Astrocyte (in vitro differentiated cells and primary cell): ENCODE data around the gene ANO2. TPM values are rescaled to one million over a fixed set of nuclear protein-coding genes. Genes with fewer than 3 reads are reported as not detected.

Source experiments
- DNase-seq: peaks from one replicate; pipeline ENCODE4 v3.0.0-alpha.2; 2010; ENCODE audit warnings: low read depth
- FAIRE-seq: peaks from 2 replicates; lab custom pipeline; 2011; peaks lifted over from hg19 to GRCh38; lab: Jason Lieb, UNC
- H2AFZ ChIP-seq: 2 replicates; pipeline ENCODE4 v1.6.0; 2012; ENCODE audit warnings: low read depth, low read length, inconsistent platforms
- H3K27ac ChIP-seq: 2 replicates; pipeline ENCODE4 v1.5.1; 2011; ENCODE audit warnings: low read depth, low read length, inconsistent platforms
- H3K27me3 ChIP-seq: 2 replicates; pipeline ENCODE4 v1.6.0; 2011; ENCODE audit warnings: low read length, inconsistent platforms; ENCODE audit not compliant: insufficient read depth
- H3K36me3 ChIP-seq: 2 replicates; pipeline ENCODE4 v1.5.1; 2011; ENCODE audit warnings: low read length, inconsistent platforms; ENCODE audit not compliant: insufficient read depth
- H3K4me1 ChIP-seq: 2 replicates; pipeline ENCODE4 v1.5.1; 2011; ENCODE audit warnings: low read length, inconsistent platforms; ENCODE audit not compliant: insufficient read depth
- H3K4me2 ChIP-seq: 2 replicates; pipeline ENCODE4 v1.6.0; 2012; ENCODE audit warnings: low read length, inconsistent platforms
- H3K4me3 ChIP-seq: 2 replicates; pipeline ENCODE4 v1.5.1; 2011; ENCODE audit warnings: low read depth, mild to moderate bottlenecking, low read length, inconsistent platforms; ENCODE audit not compliant: insufficient read depth
- H3K79me2 ChIP-seq: 2 replicates; pipeline ENCODE4 v1.6.0; 2012; ENCODE audit warnings: mild to moderate bottlenecking, low read length, inconsistent platforms; ENCODE audit not compliant: insufficient read depth
- H3K9ac ChIP-seq: 2 replicates; pipeline ENCODE4 v1.6.0; 2012; ENCODE audit warnings: mild to moderate bottlenecking, low read length, inconsistent platforms
- H3K9me3 ChIP-seq: 2 replicates; pipeline ENCODE4 v1.5.1; 2012; ENCODE audit warnings: low read depth, mild to moderate bottlenecking, low read length, inconsistent platforms; ENCODE audit not compliant: insufficient read depth
- H4K20me1 ChIP-seq: 2 replicates; pipeline ENCODE4 v1.6.0; 2012; ENCODE audit warnings: low read length, inconsistent platforms; ENCODE audit not compliant: insufficient read depth
- H3K27ac Mint-ChIP-seq: one replicate; pipeline ENCODE4 v1.8.0; 2021; ENCODE audit warnings: mild to moderate bottlenecking, mixed read lengths; ENCODE audit not compliant: unreplicated experiment
- H3K27me3 Mint-ChIP-seq: one replicate; pipeline ENCODE4 v1.8.0; 2021; ENCODE audit warnings: low read depth, mixed read lengths; ENCODE audit not compliant: unreplicated experiment
- H3K36me3 Mint-ChIP-seq: one replicate; pipeline ENCODE4 v1.8.0; 2021; ENCODE audit warnings: low read depth, mixed read lengths; ENCODE audit not compliant: unreplicated experiment
- H3K4me1 Mint-ChIP-seq: one replicate; pipeline ENCODE4 v1.8.0; 2021; ENCODE audit warnings: low read depth, mixed read lengths; ENCODE audit not compliant: unreplicated experiment
- H3K4me3 Mint-ChIP-seq: one replicate; pipeline ENCODE4 v1.8.0; 2021; ENCODE audit warnings: mild to moderate bottlenecking, moderate library complexity, mixed read lengths; ENCODE audit not compliant: unreplicated experiment
- H3K9me3 Mint-ChIP-seq: one replicate; pipeline ENCODE4 v1.8.0; 2021; ENCODE audit warnings: mild to moderate bottlenecking, mixed read lengths; ENCODE audit not compliant: unreplicated experiment
- EZH2 ChIP-seq: IDR thresholded peaks from 2 replicates; pipeline ENCODE4 v1.6.1; 2012; ENCODE audit warnings: mild to moderate bottlenecking, low read length, inconsistent platforms; ENCODE audit not compliant: insufficient read depth
- total RNA-seq: library from RNA; stranded (reverse); gene quantifications from 2 replicates; pipeline ENCODE4 v1.2.1, GENCODE V29; 2021
- TF ChIP-seq, protein P1 (sequence below): IDR thresholded peaks from 2 replicates; pipeline ENCODE4 v1.5.1; 2011; ENCODE audit warnings: low read depth, mild to moderate bottlenecking, inconsistent platforms, low read length, moderate library complexity; ENCODE audit not compliant: insufficient read depth

Gene ANO2
- total RNA-seq, 1 donor from 2014 or later, result 0.93 TPM

DNA sequence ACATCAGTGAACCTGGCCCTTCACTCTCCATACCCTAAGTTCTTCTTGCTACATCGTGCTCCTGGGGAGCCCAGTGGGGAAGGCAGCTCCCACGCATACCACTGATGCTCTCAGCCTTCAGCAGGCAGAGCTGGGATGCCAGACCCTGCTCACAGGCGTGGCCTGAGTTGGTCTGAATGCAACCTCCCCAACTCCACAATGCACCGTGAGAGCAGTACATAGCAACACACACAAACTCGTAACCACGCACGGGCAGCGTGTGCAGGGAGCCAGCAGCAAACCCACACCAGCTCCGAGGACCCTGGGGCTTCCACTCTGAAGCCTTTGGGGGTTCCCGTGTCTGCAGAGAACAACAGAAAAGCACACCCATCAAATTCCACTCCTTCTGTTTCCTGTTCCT, 37.3 kb downstream of the ANO2 start:
- FAIRE-seq (no peak), DNase-seq (no peak)
- Histone ChIP-seq H3K9me3 (no peaks in the 10 kb centered on the region), H3K4me1 (no peaks in the 10 kb centered on the region), H3K79me2 (no peaks in the 10 kb centered on the region), H3K27ac (no peak overlapping the region), H3K4me3 (no peak overlapping the region), H4K20me1 (no peaks in the 10 kb centered on the region), H3K27me3 (no peaks in the 10 kb centered on the region), H3K9ac (no peak overlapping the region), H3K36me3 (no peaks in the 10 kb centered on the region), H3K4me2 (no peak overlapping the region), H2AFZ (no peak overlapping the region)
- no peaks in the 10 kb centered on the region for H3K36me3 Mint-ChIP-seq
- H3K4me3 Mint-ChIP-seq, result no peak overlapping the region
- no peak overlapping the region for H3K27ac Mint-ChIP-seq
- no peaks in the 10 kb centered on the region for H3K9me3 Mint-ChIP-seq
- H3K27me3 Mint-ChIP-seq, result peaks cover 46% of the 10 kb centered on the region
- no peaks in the 10 kb centered on the region for H3K4me1 Mint-ChIP-seq
- no peak for TF ChIP-seq EZH2
- TF ChIP-seq, protein P1, sequence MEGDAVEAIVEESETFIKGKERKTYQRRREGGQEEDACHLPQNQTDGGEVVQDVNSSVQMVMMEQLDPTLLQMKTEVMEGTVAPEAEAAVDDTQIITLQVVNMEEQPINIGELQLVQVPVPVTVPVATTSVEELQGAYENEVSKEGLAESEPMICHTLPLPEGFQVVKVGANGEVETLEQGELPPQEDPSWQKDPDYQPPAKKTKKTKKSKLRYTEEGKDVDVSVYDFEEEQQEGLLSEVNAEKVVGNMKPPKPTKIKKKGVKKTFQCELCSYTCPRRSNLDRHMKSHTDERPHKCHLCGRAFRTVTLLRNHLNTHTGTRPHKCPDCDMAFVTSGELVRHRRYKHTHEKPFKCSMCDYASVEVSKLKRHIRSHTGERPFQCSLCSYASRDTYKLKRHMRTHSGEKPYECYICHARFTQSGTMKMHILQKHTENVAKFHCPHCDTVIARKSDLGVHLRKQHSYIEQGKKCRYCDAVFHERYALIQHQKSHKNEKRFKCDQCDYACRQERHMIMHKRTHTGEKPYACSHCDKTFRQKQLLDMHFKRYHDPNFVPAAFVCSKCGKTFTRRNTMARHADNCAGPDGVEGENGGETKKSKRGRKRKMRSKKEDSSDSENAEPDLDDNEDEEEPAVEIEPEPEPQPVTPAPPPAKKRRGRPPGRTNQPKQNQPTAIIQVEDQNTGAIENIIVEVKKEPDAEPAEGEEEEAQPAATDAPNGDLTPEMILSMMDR, result no peak

- no peaks in the 10 kb centered on the region for H3K36me3 ChIP-seq
- DNase-seq, result no peak
- no peak overlapping the region for H2AFZ ChIP-seq
- no peaks in the 10 kb centered on the region for H3K27me3 ChIP-seq
- TF ChIP-seq EZH2, result no peak
- TF ChIP-seq, protein P1, result no peak
- H3K4me1 ChIP-seq, result no peaks in the 10 kb centered on the region
- Mint-ChIP-seq H3K4me3 (no peak overlapping the region), H3K9me3 (peaks cover 2% of the 10 kb centered on the region), H3K4me1 (no peaks in the 10 kb centered on the region), H3K36me3 (no peaks in the 10 kb centered on the region), H3K27me3 (peaks cover 27% of the 10 kb centered on the region), H3K27ac (no peak overlapping the region)
- no peak overlapping the region for H3K4me2 ChIP-seq
- no peaks in the 10 kb centered on the region for H3K79me2 ChIP-seq
- H3K9ac ChIP-seq, result no peak overlapping the region
- H3K9me3 ChIP-seq, result no peaks in the 10 kb centered on the region
- no peak overlapping the region for H3K27ac ChIP-seq
- no peaks in the 10 kb centered on the region for H4K20me1 ChIP-seq
- H3K4me3 ChIP-seq, result no peak overlapping the region
- no peak for FAIRE-seq
Measured at GRCh38 chr12:5905757-5906156, 39.3 kb downstream of the ANO2 start.

DNA sequence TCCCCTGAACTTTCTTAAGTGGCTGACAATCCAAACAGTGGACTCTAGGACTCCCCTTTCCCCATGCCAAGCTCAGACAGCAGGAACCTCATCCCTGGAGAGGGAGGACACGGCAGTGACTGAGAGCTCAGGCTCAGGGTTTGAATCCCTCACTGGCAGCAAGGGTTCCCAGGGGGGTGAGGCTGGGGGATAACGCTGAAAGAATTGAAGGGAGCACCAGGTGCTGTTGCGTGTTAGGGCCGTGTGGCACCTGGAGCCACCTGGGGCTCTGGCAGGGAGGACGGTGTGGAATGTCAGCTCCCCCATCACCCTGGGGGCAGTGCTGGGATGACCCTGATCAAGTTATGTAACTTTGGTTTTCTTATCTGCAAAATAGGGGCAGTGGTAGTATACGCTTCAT, 40.1 kb downstream of the ANO2 start:
- no peak for FAIRE-seq
- no peaks in the 10 kb centered on the region for H3K4me1 Mint-ChIP-seq

More for the DNA sequence above, 40.1 kb downstream of the ANO2 start:
- Histone ChIP-seq H4K20me1 (no peaks in the 10 kb centered on the region), H2AFZ (no peak overlapping the region), H3K4me3 (no peak overlapping the region), H3K27ac (no peak overlapping the region), H3K9me3 (no peaks in the 10 kb centered on the region), H3K9ac (no peak overlapping the region), H3K27me3 (no peaks in the 10 kb centered on the region), H3K36me3 (no peaks in the 10 kb centered on the region), H3K4me2 (no peak overlapping the region), H3K4me1 (no peaks in the 10 kb centered on the region), H3K79me2 (no peaks in the 10 kb centered on the region)
- H3K36me3 Mint-ChIP-seq, result no peaks in the 10 kb centered on the region
- H3K9me3 Mint-ChIP-seq, result peaks cover 2% of the 10 kb centered on the region
- DNase-seq, result no peak
- TF ChIP-seq, protein P1, result no peak
- no peak for TF ChIP-seq EZH2
- H3K27ac Mint-ChIP-seq, result no peak overlapping the region
- H3K27me3 Mint-ChIP-seq, result peaks cover 28% of the 10 kb centered on the region
- H3K4me3 Mint-ChIP-seq, result no peak overlapping the region
